GM20431 (cell line): Measurements from ENCODE around the gene GGPS1.
"Not testable (repeated sequence)": the region's sequence is repeated elsewhere in the genome, so short reads cannot be mapped to it uniquely, and the experiment has no call there.

Experiments used
- in situ Hi-C: fragments of 300-500 bp; cut with MseI, MboI; formaldehyde crosslinking; loops from one replicate; pipeline ENCODE4 v1.15.0; 2020; ENCODE audit warnings: low sequenced_read_pairs; ENCODE audit not compliant: unreplicated experiment

The GGPS1 gene

DNA sequence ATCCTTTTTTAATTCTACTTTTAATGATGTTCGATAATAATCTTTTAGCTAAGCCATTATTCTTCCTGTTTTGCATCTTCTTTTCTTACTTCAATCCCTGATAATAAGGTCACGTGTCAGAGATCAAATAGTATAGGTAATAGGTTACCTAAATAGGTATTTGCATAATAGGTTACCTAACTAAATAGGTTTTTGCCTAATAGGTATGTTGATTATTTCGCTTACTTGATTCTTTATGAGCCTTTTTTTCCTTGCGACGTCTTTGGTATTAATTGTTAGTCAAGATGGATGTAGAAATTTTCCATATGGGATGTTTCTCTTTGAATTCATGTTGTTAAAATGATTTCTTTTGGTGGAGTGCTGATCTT lies 2.5 kb downstream of the GGPS1 start:
- in situ Hi-C loops, result no loop called here

DNA sequence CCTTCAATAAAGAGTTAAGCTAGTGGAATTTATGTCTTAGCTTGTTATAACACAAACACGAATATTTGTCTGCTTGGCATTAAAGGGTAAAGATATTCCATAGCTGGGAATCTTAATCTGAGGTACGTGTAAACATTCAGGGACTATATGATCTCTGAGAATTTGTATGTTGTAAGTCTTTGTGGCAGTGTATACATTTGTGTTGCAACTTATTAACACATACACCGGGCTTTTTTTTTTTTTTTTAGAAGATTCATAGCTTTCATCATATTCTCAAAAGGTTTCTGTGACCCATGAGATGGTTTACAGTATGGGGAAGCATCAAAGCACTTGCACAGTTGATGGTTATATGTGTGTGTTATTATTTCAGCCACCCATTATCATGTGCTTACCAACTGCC lies 3.0 kb downstream of the GGPS1 start:
- in situ Hi-C loops, result no loop called here

DNA sequence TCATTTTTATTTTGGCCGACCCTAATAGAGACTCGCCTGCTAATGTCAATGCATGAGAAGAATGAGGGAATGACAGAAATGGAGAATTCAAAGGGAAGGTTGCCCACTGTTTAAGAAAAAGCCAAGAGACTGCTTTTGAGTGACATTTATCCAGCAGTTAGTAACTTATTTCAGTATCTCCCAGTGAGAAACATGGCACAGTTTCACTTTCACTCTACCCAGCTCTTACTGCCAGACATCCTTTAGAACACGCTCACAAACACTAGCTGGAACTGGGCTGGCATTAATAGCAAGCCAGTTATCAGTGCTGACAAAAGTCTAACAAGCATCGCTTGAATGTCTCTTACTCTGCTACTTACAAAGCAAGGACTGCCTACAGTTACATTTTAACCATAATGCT lies 8.5 kb downstream of the GGPS1 start:
- in situ Hi-C loops, result no loop called here

DNA sequence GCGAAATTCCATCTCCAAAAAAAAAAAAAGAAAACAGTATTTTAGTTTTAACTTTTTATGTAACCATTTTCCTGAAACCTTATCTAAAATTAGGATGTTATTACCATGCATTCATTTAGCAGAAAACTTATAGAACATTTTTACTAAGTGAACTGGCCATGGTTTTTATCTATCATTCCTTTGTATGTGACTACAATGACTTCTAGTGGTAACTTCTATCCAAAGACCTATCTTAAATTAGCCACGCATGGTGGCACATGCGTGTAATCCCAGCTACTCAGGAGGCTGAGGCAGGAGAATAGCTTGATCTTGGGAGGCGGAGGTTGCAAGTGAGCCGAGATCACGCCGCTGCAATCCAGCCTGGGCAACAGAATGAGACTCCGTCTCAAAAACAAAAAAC lies 11.4 kb downstream of the GGPS1 start:
- in situ Hi-C loops, result no loop called here

DNA sequence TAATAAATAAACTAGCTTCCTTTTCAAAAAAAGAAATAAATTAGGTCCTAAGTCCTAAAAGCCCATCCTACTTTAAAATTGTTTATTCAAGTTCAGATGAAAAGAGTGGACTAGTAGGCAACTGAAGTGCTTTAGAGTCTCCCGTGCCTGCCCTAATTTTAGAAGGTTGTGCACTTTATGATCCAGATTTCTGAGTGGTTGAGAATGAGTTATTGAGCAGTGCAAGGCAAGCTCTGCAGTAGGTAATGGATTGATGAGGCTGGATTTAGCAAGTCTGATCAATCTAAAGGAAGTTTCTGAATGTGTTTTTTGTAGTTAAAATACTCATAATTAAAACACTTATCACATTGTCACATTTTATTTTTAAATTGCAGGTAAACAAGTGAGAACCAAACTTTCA lies 13.0 kb downstream of the GGPS1 start:
- in situ Hi-C loops, result no loop called here

DNA sequence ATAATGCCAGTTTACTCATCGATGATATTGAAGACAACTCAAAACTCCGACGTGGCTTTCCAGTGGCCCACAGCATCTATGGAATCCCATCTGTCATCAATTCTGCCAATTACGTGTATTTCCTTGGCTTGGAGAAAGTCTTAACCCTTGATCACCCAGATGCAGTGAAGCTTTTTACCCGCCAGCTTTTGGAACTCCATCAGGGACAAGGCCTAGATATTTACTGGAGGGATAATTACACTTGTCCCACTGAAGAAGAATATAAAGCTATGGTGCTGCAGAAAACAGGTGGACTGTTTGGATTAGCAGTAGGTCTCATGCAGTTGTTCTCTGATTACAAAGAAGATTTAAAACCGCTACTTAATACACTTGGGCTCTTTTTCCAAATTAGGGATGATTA lies 13.7 kb downstream of the GGPS1 start:
- in situ Hi-C loops, result no loop called here

DNA sequence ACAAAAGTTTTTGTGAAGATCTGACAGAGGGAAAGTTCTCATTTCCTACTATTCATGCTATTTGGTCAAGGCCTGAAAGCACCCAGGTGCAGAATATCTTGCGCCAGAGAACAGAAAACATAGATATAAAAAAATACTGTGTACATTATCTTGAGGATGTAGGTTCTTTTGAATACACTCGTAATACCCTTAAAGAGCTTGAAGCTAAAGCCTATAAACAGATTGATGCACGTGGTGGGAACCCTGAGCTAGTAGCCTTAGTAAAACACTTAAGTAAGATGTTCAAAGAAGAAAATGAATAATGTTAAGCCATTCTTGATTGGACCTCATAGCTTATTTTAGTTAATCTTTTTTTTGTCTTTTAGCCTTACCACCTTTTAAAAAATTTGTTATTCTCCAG lies 14.1 kb downstream of the GGPS1 start:
- in situ Hi-C loops, result no loop called here

DNA sequence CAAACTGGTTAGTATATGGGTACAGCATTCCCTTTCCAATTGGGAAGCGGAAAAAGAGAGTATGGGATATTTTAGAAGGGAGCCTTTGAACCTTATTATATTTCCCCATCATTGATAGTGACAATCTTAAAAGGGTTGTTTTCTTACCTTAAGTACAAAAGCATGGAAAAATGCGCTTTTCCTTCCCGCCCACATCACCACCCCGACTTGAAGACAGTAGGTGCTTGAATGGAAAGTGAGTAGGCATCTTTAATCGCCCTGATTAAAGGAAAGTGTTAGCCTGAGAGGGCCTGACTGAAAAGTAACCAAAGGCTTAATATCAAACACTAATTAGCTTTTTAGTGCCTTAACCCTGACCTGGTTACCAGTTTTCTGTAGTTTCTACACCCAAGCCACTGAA lies 15.4 kb downstream of the GGPS1 start:
- in situ Hi-C loops, result no loop called here

DNA sequence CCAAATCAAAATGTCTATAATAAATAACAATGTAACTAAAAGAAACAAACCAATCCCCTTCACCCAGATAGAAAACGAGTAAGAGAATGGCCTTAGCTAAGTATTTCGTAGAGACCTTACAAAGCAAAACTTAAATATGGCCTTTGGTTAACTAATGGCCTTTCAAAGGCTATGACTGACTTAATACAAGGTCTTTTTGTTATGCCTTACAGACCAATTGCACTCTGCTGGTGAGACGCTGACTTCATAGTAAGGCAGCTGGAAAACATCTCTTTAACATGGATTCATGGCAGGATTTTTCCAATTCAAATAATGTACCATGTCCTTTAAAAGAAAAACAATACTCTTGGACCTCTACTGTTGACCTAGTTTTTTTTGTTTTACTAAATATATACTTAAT lies 23.1 kb downstream of the GGPS1 start:
- in situ Hi-C loops, result no loop called here

DNA sequence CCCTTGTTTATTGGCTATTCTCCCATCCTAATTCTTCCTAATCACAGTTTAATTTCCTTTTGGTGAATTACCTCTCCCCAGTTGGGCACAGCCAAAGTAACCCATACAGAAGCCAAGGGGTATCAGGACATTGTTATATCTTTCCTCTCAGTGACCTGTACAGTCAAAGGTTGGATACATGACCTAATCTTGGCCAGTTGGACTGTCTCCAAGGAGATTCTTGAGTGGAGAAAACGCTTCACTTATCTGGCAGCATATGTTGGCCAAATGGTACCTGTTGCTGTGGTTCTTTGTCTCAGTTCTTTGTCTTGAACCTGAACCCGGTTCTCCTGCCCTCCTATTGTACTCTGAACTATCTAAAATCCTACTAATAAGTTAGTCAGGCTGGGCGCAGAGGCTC lies 23.5 kb downstream of the GGPS1 start:
- in situ Hi-C loops, result no loop called here

DNA sequence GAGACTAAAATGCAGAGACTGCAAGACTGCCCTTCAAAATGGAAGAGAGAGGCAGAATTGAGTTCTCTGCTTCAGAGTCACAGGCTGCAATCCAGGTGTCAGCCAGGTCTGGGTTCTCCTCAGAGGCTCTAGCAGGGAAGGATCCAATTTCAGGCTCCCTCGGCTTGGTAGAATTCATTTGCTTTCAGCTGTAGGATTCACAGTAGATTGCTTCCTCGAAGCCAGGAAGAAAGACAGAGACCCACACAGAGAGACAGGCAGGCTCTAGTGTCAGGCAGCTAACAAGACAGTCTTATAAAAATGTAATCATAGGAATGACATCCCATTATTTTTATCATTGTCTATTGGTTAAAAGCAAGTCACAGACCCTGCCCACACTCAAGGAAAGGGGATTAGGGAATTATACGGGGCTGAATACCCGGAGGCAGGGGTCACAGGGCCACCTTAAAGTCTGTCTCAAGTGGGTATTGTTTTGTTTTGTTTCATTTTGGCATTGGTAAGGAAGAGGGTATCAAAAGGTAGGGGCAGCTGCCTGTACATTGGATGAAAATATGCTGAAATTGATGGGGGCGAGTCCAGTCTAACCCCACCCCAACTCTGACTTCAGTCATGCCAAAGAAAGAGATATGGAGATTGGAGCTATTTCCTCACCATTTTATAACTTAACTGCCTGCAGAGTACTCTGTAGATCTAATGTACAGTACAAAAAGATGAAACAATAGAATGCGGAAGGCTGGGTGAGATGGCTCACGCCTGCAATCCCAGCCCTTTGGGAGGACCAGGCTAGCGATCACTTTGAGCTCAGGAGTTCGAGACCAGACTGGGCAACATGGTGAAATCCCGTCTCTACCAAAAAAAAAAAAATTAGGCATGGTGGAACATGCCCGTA lies 29.4 kb downstream of the GGPS1 start:
- in situ Hi-C loops, result no loop called here

DNA sequence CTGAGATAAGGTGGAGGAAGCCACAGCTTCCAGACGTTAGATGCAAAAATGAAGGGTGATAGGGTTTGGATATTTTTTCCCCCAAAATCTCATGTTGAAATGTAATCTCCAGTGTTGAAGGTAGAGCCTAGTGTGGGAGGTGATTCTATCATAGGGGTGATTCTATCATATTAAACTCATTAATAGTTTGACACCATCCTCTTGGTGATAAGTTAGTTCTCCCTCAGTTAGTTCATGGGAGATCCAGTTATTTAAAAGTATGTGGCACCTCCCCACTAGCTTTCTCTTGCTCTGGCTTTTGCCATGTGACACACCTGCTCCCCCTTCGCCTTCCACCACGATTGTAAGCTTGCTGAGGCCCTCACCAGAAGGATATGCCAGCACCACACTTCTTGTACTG lies 30.5 kb downstream of the GGPS1 start:
- in situ Hi-C loops, result no loop called here

DNA sequence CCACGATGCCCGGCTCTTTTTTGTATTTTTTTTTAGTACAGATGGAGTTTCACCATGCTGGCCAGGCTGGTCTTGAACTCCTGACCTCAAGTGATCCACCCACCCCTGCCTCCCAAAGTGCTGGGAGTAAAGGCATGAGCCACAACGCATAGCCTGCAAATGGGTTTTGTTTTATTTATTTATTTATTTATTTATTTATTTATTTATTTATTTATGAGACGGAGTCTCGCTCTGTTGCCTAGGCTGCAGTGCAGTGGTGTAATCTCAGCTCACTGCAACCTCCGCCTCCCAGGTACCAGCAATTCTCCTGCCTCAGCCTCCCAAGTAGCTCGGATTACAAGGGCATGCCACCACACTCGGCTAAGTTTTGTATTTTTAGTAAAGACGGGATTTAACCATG lies 35.8 kb downstream of the GGPS1 start:
- in situ Hi-C loops, result not testable (repeated sequence)

DNA sequence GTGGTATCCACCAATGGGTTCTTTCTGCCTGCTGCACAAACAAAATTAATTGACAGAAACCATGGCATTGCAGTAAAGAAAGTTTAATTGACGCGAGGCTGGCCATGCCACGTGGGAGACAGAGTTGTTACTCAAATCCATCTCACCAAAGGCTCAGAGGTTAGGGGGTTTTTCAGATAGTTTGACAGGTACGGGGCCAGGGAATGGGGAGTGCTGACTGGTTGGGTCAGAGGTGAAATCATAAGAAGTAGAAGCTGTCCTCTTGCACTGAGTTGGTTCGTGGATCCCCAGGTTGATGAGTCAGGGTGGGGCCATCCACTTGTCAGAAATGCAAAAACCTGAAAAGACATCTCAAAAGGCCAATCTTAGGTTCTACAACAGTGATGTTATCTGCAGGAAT lies 37.9 kb downstream of the GGPS1 start:
- in situ Hi-C loops, result no loop called here

DNA sequence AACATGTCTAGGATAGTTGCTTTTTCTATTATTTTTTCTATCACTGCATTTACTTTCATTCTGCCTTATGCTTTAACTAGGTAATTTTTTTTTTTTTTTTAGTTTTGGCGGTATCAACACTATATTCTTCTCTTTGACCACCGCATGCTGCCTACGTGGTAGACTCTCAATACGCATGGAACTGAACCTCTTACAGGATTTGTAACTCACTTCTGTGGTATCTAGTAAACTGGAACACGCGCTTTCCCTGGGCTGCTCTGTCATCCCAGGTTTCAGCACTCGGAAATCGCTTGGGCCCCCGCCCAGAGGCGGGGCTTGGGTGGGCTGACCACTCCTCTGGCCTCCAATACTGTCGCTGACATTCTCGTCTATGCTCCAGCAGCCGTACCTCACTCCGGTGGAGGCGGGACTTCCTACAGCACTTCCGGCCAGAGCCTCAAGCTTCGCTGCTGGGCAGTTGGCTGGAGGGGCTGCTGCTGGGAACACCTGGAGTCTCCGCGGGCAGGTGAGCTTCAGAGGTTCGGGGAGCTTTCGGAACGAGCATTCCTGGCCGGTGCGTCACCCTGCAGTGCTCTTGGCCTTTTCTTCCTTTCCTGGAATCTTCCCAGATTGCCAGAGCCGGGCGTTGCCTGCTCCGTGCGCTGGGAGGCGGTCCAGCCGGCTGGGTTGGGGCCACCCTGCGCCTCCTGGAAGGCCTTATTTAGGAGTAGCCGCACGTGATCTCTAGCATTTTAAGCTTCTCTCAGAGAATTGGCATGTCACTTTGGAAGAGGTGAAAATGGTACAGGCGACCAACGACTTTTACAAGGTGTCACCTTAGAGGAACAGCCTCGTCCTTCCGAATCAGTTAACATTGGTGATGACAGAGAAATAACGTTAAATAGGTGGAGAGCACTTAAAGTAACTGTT lies 38.9 kb downstream of the GGPS1 start, which contains the start of gene TBCE:
TSS of gene TBCE (plus strand) at position 428 of the 909 bp plus-strand sequence. CDS start 12,623 bp downstream, outside the sequence.
- in situ Hi-C loops, result no loop called here

DNA sequence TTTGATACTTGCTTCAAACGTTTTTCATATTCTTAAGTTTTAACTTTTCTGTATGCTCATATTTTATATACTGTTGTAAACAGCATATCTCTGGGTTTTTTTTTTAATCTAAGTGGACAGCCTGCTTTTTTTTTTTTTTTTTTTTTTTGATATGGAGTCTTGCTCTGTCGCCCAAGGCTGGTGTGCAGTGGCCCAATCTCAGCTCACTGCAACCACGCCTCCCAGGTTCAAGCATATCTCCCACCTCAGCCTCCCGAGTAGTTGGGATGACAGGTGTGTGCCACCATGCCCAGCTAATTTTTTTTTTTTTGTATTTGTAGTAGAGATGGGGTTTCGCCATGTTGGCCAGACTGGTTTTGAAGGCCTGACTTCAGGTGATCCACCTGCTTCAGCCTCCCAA lies 40.1 kb downstream of the GGPS1 start:
- in situ Hi-C loops, result no loop called here

DNA sequence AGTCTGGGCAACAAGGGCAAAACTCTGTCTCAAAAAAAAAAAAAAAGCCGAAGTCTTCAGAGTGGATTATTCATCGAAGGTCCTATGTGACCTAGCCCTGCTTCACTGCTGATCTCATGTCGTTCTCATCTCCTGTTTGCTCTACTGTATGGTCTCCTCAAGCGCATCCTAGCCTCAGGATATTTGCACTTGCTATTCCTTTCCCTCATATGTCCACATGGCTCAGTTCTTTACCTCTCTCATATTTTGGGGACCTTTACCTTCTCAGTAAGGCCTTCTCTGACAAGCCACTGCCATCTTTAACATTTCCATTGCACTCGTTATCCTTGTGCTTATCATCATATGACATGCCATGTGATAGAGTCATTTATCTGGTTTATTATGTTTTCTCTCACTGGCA lies 41.4 kb downstream of the GGPS1 start:
- in situ Hi-C loops, result no loop called here

DNA sequence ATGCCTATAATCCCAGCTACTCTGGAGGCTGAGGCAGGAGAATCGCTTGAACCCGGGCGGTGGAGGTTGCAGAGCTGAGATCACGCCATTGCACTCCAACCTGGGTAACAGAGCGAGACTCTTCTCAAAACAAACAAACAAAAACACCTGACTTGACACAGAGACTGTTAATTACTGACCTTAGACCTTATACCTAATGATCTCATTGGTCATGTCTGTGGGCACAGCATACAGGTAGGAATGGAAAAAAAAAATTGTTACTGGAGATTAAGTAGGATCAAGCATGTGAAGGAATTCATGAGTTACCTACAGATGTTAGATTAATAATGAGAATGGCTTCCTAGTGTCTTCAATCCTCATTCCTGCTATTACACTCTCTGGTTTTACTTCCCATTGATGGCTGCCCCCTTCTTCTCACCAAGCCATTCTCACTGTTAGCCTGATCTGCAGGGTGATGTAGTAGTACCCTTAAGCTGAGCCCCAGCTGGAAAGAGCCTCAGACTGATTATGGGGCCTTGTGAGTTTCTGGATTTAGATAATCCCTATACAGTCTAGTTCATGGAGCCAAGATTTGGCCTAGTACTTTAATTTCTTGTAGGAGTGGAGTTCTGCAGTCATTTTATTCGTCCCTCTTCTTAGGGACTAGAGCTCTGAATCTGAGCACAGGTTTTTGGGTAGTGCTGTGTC lies 47.7 kb downstream of the GGPS1 start:
- in situ Hi-C loops, result no loop called here

DNA sequence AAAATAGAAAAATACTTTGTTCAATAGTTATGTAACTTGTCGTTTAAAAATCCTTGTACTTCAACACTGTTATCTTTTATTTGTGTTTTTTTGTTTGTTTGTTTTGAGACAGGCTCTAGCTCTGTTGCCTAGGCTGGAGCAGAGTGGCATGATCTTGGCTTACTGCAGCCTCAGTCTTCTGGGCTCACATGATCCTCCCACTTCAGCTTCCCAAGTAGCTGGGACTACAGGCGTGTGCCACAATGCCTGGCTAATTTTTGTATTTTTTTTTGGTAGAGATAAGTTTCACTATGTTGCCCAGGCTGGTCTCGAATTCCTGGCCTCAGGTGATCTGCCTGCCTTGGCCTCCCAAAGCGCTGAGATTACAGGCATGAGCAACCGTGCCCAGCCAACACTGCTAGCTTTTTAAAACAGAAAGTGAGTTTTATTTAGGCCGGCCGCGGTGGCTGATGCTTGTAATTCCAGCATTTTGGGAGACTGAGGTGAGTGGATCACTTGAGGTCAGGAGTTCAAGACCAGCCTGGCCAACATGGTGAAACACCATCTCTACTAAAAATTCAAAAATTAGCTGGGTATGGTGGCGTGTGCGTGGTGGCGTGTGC lies 49.9 kb downstream of the GGPS1 start:
- in situ Hi-C loops, result not testable (repeated sequence)
